Parathyroid adenoma (tissue), 2 donors: ENCODE measurements around the gene CYP51A1.
"Not testable (repeated sequence)": the region's sequence is repeated elsewhere in the genome, so short reads cannot be mapped to it uniquely, and the experiment has no call there.

ENCODE experiments used
- H2AFZ ChIP-seq: fragments of 300-600 bp; sonication (generic); one replicate; pipeline ENCODE4 v1.7.0; 2017; ENCODE audit warnings: antibody characterized with exemption, mild to moderate bottlenecking
- H3K27ac ChIP-seq: fragments of 300-600 bp; sonication (generic); one replicate; pipeline ENCODE4 v1.7.0; 2017
- H3K27me3 ChIP-seq: fragments of 300-600 bp; sonication (generic); one replicate; pipeline ENCODE4 v1.7.0; 2017; ENCODE audit warnings: low read length; ENCODE audit not compliant: control insufficient read depth, insufficient read depth
- H3K36me3 ChIP-seq: fragments of 300-600 bp; sonication (generic); one replicate; pipeline ENCODE4 v1.7.0; 2017; ENCODE audit warnings: low read length; ENCODE audit not compliant: control insufficient read depth, insufficient read depth
- H3K4me1 ChIP-seq: fragments of 300-600 bp; sonication (generic); one replicate; pipeline ENCODE4 v1.7.0; 2017; ENCODE audit warnings: control low read depth
- H3K4me2 ChIP-seq: fragments of 300-600 bp; sonication (generic); one replicate; pipeline ENCODE4 v1.7.0; 2017; ENCODE audit warnings: low read length
- H3K4me3 ChIP-seq: fragments of 300-600 bp; sonication (generic); one replicate; pipeline ENCODE4 v1.7.0; 2017; ENCODE audit warnings: low read depth, low read length
- H3K79me2 ChIP-seq: fragments of 300-600 bp; sonication (generic); one replicate; pipeline ENCODE4 v1.7.0; 2017; ENCODE audit warnings: control low read depth
- H3K9ac ChIP-seq: fragments of 300-600 bp; sonication (generic); one replicate; pipeline ENCODE4 v1.7.0; 2017; ENCODE audit warnings: mild to moderate bottlenecking
- H3K9me3 ChIP-seq: fragments of 300-600 bp; sonication (generic); one replicate; pipeline ENCODE4 v1.7.0; 2017; ENCODE audit warnings: low read length; ENCODE audit not compliant: control insufficient read depth
- CTCF ChIP-seq: fragments of 300-600 bp; sonication (generic); IDR thresholded peaks from one replicate; pipeline ENCODE4 v1.7.0; 2017; ENCODE audit warnings: antibody characterized with exemption, mild to moderate bottlenecking
- donor health status: primary hyperparathyroidism.

CYP51A1 gene

DNA sequence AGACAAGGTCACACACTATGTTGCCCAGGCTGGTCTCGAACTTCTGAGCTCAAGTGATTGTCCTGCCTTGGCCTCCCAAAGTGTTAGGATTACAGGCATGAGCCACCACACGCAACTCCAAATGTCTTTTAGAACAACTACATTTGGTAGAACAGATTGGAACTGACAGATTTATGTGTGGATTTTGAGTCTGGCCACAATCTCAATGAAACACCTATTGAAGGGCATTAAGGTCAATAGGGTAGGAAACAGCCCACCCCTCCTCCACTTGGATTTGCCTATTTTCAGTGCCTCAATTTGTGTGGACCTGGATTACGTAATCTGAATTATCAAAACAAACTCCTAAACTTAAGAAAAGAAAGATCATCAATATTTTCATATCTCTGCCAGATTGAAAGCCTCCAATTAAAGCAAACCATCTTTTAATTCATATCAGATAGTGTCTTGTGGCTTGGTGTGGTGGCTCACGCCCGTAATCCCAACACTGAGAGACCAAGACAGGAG lies 15.5 kb upstream of the CYP51A1 start:
- Histone ChIP-seq H3K9ac (no peak overlapping the region), H3K27me3 (no peaks in the 10 kb centered on the region), H3K27ac (no peak overlapping the region), H3K4me1 (no peaks in the 10 kb centered on the region), H3K36me3 (no peaks in the 10 kb centered on the region), H2AFZ (no peak overlapping the region), H3K79me2 (no peaks in the 10 kb centered on the region), H3K4me2 (no peak overlapping the region), H3K4me3 (no peak overlapping the region), H3K9me3 (no peaks in the 10 kb centered on the region)
- no peak for TF ChIP-seq CTCF

GRCh38 chr7:92143192-92143880 lies 9.1 kb upstream of the CYP51A1 start:
- H3K4me1 ChIP-seq, H3K27ac ChIP-seq, H3K9ac ChIP-seq, H3K4me3 ChIP-seq, H2AFZ ChIP-seq, H3K9me3 ChIP-seq, H3K4me2 ChIP-seq, H3K27me3 ChIP-seq, H3K79me2 ChIP-seq, H3K36me3 ChIP-seq: not testable (repeated sequence)

- not testable (repeated sequence) for H3K79me2 ChIP-seq, H3K4me3 ChIP-seq, H3K9me3 ChIP-seq, H3K9ac ChIP-seq, H3K4me1 ChIP-seq, H3K27ac ChIP-seq, H3K4me2 ChIP-seq, H2AFZ ChIP-seq, H3K36me3 ChIP-seq, H3K27me3 ChIP-seq
Measured at GRCh38 chr7:92142791-92143190, 8.5 kb upstream of the CYP51A1 start.

- Histone ChIP-seq H3K27me3 (no peaks in the 10 kb centered on the region), H3K36me3 (no peaks in the 10 kb centered on the region), H3K4me2 (no peak overlapping the region), H3K4me3 (no peak overlapping the region), H2AFZ (no peak overlapping the region), H3K27ac (no peak overlapping the region), H3K4me1 (no peaks in the 10 kb centered on the region), H3K9me3 (no peaks in the 10 kb centered on the region), H3K9ac (no peak overlapping the region), H3K79me2 (no peaks in the 10 kb centered on the region)
- no peak for TF ChIP-seq CTCF
Measured at GRCh38 chr7:92141161-92141560, 6.9 kb upstream of the CYP51A1 start.

DNA sequence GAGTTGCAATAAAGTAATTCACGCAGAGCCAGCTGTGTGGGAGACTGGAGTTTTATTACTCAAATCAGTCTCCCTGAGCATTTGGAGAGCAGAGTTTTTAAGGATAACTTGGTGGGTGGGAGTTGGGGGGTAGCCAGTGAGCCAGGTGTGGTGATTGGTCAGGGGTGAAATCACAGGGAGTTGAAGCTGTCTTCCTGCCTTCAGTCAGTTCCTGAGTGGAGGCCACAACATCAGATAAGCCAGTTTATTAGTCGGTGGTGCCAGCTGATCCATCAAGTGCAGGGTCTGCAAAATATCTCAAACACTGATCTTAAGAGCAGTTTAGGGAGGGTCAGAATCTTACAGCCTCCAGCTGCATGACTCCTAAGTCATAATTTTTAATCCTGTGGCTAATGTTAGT lies 3.3 kb upstream of the CYP51A1 start:
- no peak overlapping the region for H2AFZ ChIP-seq
- H3K79me2 ChIP-seq = peaks cover 4% of the 10 kb centered on the region
- H3K4me2 ChIP-seq = no peak overlapping the region
- no peak overlapping the region for H3K4me3 ChIP-seq
- no peak overlapping the region for H3K9ac ChIP-seq
- no peaks in the 10 kb centered on the region for H3K27me3 ChIP-seq
- no peak overlapping the region for H3K27ac ChIP-seq
- TF ChIP-seq CTCF = no peak
- no peaks in the 10 kb centered on the region for H3K9me3 ChIP-seq
- peaks cover 1% of the 10 kb centered on the region for H3K4me1 ChIP-seq
- H3K36me3 ChIP-seq = no peaks in the 10 kb centered on the region
